Ureter (tissue), 1 donor: ENCODE results near the gene AP1B1. TPM values are rescaled to one million over a fixed set of nuclear protein-coding genes. Genes with fewer than 3 reads are reported as not detected.
A peak's percentile ranks its signal among the peaks of the same experiment; 100 is the strongest.
"Not testable (repeated sequence)": the region's sequence is repeated elsewhere in the genome, so short reads cannot be mapped to it uniquely, and the experiment has no call there.

ENCODE experiments used
- DNase-seq: peaks from one replicate; pipeline ENCODE4 v3.0.0-alpha.2; 2020; ENCODE audit warnings: low spot score
- total RNA-seq: library from RNA; stranded (reverse); gene quantifications from one replicate; pipeline ENCODE4 v1.2.4, GENCODE V29; 2023
- donor health status: DM: yes; HTN: yes; CAD: no.

Gene AP1B1
- total RNA-seq: 173 TPM

DNA sequence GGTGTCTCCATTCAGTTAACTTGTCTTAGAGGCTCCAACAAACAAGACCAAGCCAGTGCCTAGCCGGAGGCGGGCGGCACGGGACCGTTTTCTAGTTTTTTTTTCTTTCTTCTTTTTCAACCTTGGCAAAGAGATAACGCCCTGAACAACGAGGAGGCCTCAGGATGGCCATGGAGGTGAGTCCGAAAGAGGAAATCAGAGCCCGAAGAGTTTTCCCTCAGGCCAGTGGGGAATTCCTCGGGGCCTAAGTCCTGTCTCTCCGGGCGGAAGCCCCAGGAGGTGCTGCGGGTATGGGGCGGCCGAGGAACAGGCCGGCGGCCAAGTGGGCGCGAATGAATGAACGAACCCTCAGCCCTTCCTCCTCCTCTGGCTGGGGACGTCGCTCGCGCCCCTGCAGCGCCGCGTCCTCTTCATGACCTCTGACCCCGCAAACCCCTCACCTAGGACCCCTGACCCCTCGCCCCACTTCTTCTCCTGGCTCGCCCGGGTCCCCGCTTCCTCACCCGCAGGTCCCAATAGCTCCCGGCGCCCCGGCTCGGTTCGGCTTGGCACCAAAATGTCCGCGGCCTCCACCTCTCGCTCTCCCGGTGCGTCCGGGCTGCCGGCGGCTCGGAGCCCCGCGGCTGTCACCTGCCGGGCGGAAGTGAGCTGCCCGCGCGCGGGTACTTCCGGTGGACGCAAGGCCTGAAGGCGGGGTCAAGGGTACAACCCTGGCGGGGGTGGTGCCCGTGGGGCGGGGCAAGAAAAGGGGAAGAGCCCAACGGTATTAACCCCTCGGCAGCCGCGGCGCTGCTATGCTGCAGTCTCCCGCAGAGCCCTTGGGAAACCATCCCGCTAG is at the start of gene AP1B1:
TSS of gene AP1B1 (minus strand) at position 650 of the 838 bp plus-strand sequence. CDS start 21,327 bp downstream, outside the sequence.
- DNase-seq: peak; percentile 96

- no peak for DNase-seq
Observed at GRCh38 chr22:29435236-29436136, 47.1 kb upstream of the AP1B1 start.

DNA sequence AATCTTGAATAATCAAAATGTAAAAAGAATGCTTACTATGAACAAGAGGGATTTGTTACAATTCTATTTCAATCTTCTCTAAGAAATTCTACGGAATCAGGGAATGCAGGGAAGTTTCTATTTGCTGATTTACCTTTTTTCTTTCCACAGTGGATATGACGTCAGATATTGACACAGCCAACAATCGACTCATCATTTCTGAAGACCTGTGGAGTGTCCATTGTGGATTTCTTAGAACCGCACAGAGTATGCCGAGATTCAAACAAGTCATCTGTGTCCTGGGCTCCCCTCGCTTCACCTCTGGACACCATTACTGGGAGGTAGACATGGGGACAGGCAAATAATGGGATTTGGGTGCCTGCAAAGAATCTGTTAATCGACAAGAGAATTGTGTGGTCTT is 45.9 kb upstream of the AP1B1 start:
- DNase-seq: no peak

DNA sequence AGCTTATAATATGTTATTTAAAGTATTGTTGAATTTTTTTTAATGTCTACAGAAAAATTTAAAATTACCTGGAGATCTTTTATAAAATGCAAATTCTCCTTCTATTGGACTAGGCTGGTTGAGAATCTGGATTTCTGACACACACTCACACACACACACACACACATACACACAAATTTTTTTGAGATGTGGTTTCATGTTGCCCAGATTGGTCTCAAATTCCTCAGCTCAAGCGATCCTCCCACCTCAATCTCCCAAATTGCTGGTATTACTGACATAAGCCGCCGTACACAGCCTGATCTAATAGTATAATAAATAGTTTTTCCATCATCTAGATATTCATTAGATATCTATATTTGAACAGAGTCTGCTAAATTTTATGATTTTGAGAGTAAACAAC is 45.5 kb upstream of the AP1B1 start:
- no peak for DNase-seq

DNA sequence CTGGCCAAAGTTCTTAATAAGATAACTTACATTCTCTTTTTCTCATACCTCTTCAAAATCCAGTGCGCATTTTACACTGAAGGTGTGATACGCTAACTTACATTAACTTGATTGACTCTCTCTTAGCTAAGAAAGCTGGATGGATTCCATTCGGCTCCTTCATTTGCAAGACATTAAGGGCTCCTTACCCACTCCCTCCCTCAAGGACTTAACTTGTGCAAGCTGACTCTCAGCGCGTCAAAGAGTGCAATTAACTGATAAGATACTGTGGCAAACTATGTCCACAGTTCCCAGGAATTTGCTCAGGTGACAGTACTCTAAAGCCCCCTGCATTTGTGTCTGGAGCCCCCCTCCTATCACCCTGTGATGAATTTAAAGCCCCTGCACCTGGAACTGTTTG is 43.6 kb upstream of the AP1B1 start:
- DNase-seq: no peak

- peak; percentile 15 for DNase-seq
Observed at GRCh38 chr22:29427176-29427760, 38.9 kb upstream of the AP1B1 start.

DNA sequence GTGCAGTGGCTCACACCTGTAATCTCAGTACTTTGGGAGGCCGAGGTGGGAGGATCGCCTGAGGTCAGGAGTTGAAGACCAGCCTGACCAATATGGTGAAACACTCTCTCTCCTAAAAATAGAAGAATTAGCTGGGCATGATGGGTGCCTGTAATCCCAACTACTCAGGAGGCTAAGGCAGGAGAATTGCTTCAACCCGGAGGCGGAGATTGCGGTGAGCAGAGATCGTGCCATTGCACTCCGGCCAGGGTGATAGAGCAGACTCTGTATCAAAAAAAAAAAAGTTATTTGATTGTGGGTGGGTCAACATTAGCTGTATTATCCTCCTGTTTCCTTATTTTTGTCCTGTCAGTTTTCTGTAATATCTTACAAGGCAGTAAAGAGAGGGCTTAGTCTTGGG is 38.1 kb upstream of the AP1B1 start:
- peak; percentile 19 for DNase-seq

- DNase-seq: not testable (repeated sequence)
Observed at GRCh38 chr22:29418704-29419103, 30.3 kb upstream of the AP1B1 start.

DNA sequence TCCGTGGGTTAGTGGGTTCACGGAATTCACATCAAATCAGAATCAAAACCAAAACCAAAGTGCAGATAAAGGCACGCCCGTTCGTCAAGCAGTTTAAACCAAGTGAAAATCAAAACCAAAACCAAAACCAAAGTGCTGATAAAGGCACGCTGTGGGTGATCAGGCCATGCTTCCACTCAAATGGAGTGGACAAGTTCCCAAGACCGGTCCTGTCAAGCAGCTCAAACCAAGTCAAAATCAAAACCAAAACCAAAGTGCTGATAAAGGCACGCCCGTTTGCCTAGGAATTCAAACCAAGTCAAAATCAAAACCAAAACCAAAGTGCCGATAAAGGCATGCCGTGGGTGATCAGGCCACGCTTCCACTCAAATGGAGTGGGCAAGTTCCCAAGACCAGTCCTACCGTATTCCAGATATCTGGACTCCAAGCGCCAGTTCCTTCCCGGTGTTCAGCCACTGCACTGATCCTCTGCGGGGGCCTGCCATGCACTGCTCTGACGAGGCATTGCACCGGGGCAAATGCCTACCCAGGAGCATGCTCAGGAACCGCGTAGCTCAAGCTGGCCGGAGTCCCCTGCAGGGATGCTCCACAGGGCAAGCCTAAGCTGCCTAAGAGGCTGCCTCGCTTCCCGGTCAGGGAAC is 26.7 kb upstream of the AP1B1 start:
- DNase-seq: peak; percentile 54

DNA sequence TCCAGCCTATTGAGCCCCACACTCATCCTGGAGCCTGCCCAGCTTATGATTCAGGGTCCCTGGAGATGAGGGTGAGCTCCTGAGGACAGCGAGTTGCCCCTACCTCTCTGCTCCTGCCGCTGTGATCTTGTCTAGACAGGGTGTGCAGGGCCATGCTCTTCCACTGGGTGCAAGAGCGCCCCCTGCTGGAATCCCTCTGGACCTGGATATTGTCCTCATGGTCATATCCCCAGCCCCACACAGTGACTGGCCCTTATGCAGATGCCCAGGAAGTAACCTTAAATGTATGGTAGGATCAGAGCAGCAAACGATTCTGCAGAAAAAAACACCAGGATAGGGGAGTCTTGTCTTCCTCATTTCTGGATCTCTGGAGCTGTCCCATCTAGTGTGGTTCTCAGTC is 24.4 kb upstream of the AP1B1 start:
- peak; percentile 28 for DNase-seq

DNA sequence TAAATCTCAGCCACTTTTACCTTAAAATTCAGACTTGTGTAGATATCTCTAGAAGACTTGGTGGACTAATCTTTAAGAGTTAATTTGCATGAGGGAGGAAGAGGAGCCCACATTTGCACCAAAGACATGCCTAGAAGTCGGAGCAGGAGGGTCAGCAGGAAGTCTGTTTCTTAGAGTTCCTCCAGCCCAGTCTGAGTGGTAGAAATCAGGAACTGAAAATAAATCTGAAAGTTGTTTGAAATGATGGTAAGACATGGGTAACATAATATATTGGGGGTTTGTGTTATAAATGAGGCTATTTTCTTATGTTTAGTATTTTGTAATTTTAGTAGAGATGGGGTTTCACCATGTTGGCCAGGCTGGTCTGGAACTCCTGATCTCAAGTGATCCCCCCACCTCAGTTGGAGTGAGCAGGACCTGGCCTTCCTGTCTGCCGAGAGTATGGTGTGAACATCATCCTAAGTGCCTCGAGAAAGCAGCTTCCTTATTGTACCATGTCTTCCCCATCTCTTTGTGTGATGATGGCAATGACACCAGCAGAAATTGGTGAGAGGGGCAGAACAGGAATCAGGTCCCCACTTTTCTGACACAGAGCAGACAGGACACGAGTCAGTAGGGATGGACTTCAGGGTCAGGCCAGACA is 23.3 kb upstream of the AP1B1 start:
- peak; percentile 26 for DNase-seq

DNA sequence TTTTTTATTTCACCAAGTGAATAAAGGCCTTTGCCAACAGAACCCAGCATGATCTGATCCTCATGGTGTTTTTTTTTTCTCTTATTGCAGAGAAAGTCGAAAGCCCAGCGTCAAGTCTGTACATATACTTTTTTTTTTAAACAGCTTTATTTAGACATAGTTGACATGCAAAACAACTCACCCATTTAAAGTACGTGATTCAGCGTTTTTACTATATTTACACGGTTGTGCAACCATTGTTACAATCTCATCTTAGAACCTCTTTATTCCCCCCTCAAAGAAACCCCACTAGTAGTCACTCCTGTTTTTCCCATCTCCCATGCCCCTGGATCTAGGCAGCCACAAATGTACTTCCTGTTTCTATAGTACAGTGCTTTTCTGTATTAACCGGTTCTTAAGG is 20.6 kb upstream of the AP1B1 start:
- peak; percentile 23 for DNase-seq

DNA sequence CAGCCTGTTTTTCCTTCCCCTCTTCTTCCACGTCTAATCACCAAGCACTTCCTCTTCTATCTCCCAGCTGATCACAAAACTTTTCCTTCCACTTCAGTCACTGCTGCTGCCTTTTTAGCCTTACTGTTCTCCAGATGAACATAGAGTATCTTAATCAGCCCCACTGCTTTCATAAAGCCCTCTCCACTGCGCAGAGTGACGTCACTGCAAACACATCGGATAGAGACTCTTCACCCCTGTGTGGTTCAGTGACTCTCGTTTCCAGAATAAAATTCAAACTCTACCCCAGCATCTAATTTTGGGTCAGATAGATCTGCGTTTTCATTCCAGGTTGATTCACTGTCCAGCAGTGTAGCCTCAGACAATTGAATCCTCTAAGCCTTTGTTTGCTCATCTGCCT is 13.2 kb upstream of the AP1B1 start:
- DNase-seq: peak; percentile 6

- no peak for DNase-seq
Observed at GRCh38 chr22:29400576-29400975, 12.2 kb upstream of the AP1B1 start.

- DNase-seq: no peak
Observed at GRCh38 chr22:29397791-29398190, 9.4 kb upstream of the AP1B1 start.

GRCh38 chr22:29396126-29396525 is 7.8 kb upstream of the AP1B1 start:
- peak; percentile 2 for DNase-seq

DNA sequence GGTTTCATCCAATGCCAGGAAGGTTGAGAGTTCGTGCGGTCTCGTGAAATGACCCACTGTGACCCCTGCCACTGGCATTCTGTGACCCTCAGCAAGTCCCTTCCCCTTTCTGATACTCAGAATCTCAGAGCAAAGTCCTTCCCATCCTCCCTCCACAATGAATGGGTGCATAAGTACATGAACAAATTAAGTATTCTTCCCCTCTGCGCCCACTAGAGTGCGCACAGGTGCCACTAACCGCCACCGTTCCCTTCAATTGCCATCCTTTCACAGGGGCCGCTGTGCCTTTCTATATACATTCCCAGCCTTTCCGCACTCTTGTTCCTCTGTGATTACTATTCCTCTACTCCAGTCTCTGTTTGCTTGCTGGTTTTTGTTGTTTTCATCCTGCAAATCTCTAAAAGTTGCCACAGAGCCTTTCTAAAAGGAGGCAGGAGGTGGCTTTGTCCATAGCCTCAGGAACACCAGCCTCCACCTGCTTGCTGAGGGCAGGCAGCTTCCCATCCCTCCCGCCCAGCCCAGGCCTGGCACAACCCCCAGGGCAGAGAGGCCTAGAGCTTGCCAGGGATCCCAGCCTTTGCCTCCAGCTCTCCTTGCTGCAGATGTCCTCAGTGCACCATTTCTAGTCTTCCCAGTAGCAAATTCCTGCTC is 6.7 kb upstream of the AP1B1 start:
- DNase-seq: peak; percentile 75

DNA sequence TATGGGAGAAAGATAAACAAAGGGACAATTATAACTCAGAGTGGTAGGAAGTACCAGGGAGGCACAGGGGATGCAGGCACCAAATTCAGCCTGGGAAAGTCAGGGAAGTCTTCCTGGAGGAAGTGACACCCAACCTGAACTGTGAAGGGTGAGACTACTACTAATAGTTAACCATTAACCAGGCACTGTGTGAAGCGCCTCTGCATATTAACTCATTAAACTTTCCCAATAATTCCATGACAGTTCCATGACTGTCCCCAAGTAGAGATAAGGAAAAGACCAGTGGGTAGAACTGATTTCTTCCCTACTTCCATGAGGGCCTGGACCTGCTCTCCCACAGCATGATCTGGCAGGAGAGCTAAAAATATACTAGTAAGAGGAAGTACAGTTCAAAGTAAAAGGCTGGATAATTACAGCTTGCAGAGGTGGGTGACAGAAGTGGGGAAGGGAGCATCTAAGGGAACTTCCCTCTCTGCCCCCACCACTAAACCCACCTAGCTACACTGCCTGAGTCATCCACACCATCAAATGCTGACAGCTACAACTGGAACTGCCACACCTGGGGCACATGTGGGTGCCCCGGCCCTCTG is 4.7 kb upstream of the AP1B1 start:
- peak; percentile 34 for DNase-seq

- peak; percentile 31 for DNase-seq
Observed at GRCh38 chr22:29391546-29391945, 3.2 kb upstream of the AP1B1 start.

- no peak for DNase-seq
Observed at GRCh38 chr22:29390270-29390669, 1.9 kb upstream of the AP1B1 start.

DNA sequence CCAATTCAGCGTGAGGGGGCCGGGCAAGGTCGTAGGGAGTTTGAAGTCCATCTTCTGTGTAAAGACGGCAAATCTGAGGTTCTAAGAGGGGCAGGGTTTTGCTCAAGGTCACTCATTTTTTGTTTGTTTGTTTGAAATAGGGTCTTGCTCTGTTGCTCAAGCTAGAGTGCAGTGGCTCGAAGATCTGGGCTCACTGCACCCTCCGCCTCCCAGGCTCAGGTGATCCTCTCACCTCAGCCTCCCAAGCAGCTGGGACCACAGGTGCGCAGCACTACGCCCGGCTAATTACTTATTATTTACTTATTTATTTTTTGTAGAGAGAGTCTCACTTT is 355 bp upstream of the AP1B1 start:
- DNase-seq: no peak
